HEK293 (cell line): ENCODE data around the gene PPP4R4.

Source experiments
- BCL11B ChIP-seq: fragments of 450-650 bp; formaldehyde crosslinking; IDR thresholded peaks from 2 replicates; pipeline ENCODE4 v1.5.1; 2016; ENCODE audit warnings: low read depth, missing biosample characterization, missing genetic modification characterization
- CTCF ChIP-seq: fragments of 450-650 bp; formaldehyde crosslinking; IDR thresholded peaks from 2 replicates; pipeline ENCODE4 v1.5.1; 2016; ENCODE audit warnings: missing biosample characterization, missing genetic modification characterization
- PRDM10 ChIP-seq: fragments of 450-650 bp; formaldehyde crosslinking; IDR thresholded peaks from 2 replicates; pipeline ENCODE4 v1.5.1; 2016; ENCODE audit warnings: missing biosample characterization, missing genetic modification characterization
- SETDB1 ChIP-seq: IDR thresholded peaks from one replicate; pipeline ENCODE4 v1.6.1; 2017; ENCODE audit warnings: mild to moderate bottlenecking, low read length, moderate library complexity, mixed read lengths; ENCODE audit not compliant: insufficient read length
- TCF7L2 ChIP-seq: IDR thresholded peaks from 2 replicates; pipeline ENCODE4 v1.6.1; 2011; ENCODE audit warnings: low read depth, mild to moderate bottlenecking, inconsistent platforms, low read length, moderate library complexity, borderline replicate concordance
- ZFP37 ChIP-seq: fragments of 450-650 bp; formaldehyde crosslinking; IDR thresholded peaks from 2 replicates; pipeline ENCODE4 v1.5.1; 2016; ENCODE audit warnings: missing biosample characterization, missing genetic modification characterization
- ZNF157 ChIP-seq: fragments of 450-650 bp; formaldehyde crosslinking; IDR thresholded peaks from 2 replicates; pipeline ENCODE4 v1.5.1; 2016; ENCODE audit warnings: missing biosample characterization, missing genetic modification characterization
- ZNF274 ChIP-seq, 2 experiments: fragments of 200-500 bp in 1 of 2; fragments of 450-650 bp in 1 of 2; sonication (Bioruptor generic) in 1 of 2; formaldehyde crosslinking in 1 of 2; IDR thresholded peaks; 2 replicates each; pipeline versions ENCODE4 v1.5.1 to v1.6.1; 2014 to 2016; ENCODE audit warnings: borderline replicate concordance in 1 of 2, inconsistent platforms in 1 of 2, low read length in 1 of 2, missing biosample characterization in 1 of 2, missing genetic modification characterization in 1 of 2
- ZNF561 ChIP-seq: fragments of 450-650 bp; IDR thresholded peaks from 2 replicates; pipeline ENCODE4 v1.5.1; 2018; ENCODE audit warnings: missing biosample characterization, missing genetic modification characterization, borderline replicate concordance

GRCh38 chr14:94292526-94292871 lies 118.4 kb downstream of the PPP4R4 start:
- no peak for TF ChIP-seq ZNF274 (IDR thresholded peaks at IDR 0.05; ENCODE audit: low read length)
- TF ChIP-seq ZNF274 (tag by site-specific recombination; IDR thresholded peaks at IDR 0.05; ENCODE audit: borderline replicate concordance) = no peak
- TF ChIP-seq BCL11B (tag by site-specific recombination) = no peak
- no peak for TF ChIP-seq SETDB1
- no peak for TF ChIP-seq PRDM10
- no peak for TF ChIP-seq CTCF (tag by site-specific recombination)
- TF ChIP-seq ZFP37 (tag by site-specific recombination) = no peak
- TF ChIP-seq TCF7L2 = no peak
- TF ChIP-seq ZNF561 = no peak
- no peak for TF ChIP-seq ZNF157 (tag by site-specific recombination)
